ENCODE results near the gene SHANK3. TPM values are rescaled to one million over a fixed set of nuclear protein-coding genes. Genes with fewer than 3 reads are reported as not detected.
"Not testable (repeated sequence)": the region's sequence is repeated elsewhere in the genome, so short reads cannot be mapped to it uniquely, and the experiment has no call there.

SHANK3 gene
- 7.6 and 11.5 TPM in 2 replicates for total RNA-seq

GRCh38 chr22:50672471-50673230, at the start of gene SHANK3:
Gene SHANK3 (plus strand): TSS chr22:50672823.
- DNase-seq (ENCODE audit: low read depth in 2 of 2) = peak; percentile 91 to 95

DNA sequence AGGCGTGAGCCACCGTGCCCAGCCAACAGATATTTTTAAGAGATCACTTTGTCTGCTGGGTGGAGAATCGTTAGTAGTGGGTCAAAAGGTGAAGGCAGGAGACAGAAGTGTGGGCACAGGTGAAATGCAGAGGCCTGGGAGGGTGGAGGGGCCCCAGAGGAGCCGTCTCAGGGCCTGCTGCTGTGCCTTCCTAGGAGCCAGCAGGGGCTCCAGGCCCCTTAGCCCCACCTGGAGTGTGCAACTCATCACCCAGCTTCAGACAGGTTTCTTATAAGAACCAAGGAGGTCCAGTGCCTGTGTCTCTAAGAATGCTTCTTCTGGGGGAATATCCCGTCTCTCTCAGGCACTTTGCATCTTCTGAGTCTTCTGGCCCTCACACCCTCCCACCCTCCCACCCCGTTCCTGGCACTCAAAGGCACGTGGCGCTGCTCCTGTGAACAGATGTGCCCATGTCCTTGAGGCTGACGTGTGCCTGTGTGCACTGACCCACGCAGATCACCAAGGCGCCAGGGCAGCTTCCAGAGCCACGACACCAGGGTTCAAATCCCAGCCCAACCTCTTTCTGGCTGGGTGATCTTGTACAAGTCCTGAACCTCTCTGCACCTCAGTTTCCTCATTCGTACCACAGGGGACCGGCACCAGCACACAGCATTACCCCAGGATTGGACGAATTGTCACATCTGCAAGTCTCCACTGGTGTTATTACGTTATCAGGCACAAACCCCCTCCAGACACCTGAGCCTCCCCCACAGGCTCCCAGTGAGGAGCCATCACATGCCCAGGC, 48.1 kb upstream of the SHANK3 start:
- no peak for DNase-seq (ENCODE audit: low read depth in 2 of 2)

- DNase-seq (ENCODE audit: low read depth in 2 of 2) = no peak
Observed at GRCh38 chr22:50625131-50625567, 47.5 kb upstream of the SHANK3 start.

- peak; percentile 35 to 60 for DNase-seq (ENCODE audit: low read depth in 2 of 2)
Observed at GRCh38 chr22:50625568-50626313, 46.9 kb upstream of the SHANK3 start.

GRCh38 chr22:50626314-50626849, 46.2 kb upstream of the SHANK3 start:
- no peak for DNase-seq (ENCODE audit: low read depth in 2 of 2)

DNA sequence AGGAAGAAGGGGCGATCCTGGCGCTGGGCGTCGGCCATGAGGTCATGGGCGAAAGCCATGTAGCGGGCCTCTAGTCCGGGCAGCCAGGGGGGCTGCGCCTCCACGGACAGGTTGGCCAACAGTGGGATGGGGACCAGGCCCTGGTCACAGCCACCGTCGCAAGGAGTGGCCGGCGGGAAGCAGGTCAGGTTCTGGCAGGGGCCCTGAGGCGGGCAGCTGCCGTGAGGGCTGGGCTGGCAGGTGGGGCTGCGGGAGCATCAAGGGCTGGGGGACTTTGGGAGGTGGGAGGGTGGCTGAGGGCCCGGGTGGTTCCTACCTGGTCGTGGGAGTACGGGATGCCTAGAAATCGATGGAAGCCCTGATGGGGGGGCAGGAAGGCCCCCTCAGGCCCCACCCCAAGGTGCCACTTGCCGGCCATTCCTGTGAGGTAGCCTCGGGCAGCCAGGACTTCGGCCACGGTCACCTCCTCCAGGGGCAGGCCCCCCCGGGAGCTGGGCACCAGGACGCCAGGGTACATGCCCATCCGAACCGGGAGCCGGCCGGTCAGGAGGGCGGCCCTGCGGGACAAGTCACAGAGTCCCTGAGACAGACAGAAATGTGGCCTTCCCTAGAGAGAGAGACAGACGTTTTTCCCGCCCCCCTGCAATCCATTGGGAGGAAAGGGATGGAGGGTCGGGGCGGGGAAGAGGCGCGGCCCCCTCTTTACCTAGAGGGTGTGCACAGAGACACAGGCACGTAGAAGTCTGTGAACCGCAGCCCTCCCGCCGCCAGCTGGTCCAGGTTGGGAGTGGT, 45.6 kb upstream of the SHANK3 start:
- peak in 1 of 2 donors; percentile 36 for DNase-seq (ENCODE audit: low read depth in 2 of 2)

- DNase-seq (ENCODE audit: low read depth in 2 of 2) = peak; percentile 87 to 89
Observed at GRCh38 chr22:50627642-50628542, 44.7 kb upstream of the SHANK3 start, which contains the start of gene ARSA. Gene ARSA (minus strand): TSS chr22:50628152. CDS start chr22:50627779, 373 bp downstream.

- peak in 1 of 2 donors; percentile 27 for DNase-seq (ENCODE audit: low read depth in 2 of 2)
Observed at GRCh38 chr22:50628543-50629134, 44.0 kb upstream of the SHANK3 start.

DNA sequence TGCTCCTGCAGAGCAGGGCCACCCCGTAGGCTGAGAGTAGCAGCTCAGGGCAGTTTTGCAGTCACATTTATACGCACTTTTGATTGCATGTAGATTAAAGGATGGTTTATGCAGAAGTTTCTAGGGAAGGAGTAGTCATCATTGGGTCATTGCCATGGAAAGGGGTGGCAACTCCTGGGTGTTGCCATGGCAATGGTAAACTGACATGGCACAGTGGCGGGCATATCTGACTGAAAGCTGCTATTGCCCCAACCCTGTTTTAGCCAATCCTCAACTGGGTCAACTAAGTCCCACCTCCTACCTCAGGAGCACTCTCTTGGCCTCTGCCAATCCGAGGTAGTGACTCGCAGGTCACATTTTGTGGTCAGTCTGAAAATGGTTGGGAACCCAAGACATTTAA, 42.2 kb upstream of the SHANK3 start:
- no peak for DNase-seq (ENCODE audit: low read depth in 2 of 2)

GRCh38 chr22:50633086-50633485, 39.5 kb upstream of the SHANK3 start:
- no peak for DNase-seq (ENCODE audit: low read depth in 2 of 2)

GRCh38 chr22:50633771-50634170, 38.9 kb upstream of the SHANK3 start:
- no peak for DNase-seq (ENCODE audit: low read depth in 2 of 2)

DNA sequence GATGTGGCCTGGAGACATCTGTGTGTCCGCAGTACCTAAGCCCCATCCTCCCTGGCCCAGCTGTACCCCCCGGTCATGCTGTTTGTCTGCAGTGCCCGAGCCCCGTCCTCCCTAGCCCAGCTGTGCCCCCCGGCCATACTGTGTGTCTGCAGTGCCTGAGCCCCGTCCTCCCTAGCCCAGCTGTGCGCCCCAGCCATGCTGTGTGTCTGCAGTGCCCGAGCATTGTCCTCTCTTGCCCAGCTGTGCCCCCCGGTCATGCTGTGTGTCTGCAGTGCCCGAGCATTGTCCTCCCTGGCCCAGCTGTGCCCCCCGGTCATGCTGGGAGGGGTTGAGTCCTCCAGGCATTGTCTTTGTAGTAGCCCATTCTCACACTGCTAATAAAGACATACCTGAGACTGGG, 37.0 kb upstream of the SHANK3 start:
- no peak for DNase-seq (ENCODE audit: low read depth in 2 of 2)

DNA sequence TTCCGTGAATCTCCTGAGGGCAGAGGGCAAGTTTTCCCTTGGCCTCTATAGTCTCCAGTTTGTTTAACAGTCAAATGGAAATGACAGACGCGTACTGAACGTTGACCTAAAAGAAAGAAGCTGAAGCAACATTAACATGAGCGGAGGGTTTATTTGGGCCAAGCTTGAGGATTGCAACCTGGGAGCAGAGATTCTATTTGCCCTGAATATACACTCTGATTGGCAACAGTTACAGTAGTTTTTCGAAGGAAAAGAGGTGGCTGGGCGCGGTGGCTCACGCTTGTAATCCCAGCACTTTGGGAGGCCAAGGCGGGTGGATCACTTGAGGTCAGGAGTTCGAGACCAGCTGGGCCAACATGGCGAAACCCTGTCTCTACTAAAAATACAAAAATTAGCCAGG, 32.3 kb upstream of the SHANK3 start:
- DNase-seq (ENCODE audit: low read depth in 2 of 2) = not testable (repeated sequence)

GRCh38 chr22:50640857-50641647, 31.6 kb upstream of the SHANK3 start:
- DNase-seq (ENCODE audit: low read depth in 2 of 2) = peak in 1 of 2 donors; percentile 66

DNA sequence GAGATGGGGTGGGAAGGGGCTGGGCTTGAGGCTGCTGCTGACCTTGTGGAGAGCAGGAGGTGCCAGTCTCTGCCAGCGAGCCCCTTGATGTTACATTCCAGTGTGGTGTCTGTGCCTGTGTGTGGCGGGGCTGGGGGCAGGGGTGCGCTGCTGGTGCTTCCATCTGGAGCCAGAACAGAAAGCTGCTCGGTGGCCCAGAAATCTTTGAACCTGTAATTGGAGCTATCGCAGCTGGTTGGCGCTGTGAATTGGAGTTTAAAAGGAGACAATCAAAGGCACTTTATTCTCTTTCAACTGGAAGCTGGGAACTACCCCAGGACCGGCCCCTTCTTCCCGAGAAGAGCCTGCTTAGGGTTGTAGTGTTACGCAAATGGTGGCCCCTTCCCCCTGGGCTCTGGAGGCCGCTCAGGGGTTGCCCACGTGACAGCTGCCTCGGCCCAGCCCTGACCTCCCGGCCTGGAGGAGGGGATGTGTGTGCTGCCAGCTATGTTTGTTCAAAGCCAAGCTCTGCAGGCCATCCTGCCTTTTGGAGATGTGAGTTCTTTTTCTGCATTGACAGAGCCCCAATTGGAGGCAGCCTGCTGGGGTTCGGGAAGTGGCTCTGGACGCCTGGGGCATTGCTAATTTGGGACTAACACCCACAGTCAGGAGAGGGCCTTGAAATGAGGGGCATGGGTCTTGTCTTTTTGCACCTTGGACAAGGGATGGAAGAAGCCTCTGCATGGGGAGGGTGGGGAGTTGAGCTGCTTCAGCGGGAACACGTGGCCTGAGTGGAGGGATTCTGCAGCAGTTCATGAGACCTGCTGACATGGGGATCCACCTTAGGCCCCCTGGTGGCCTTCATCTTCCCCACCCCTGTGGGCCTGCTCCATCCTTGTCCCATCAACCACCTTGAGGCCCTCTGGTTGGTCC, 30.7 kb upstream of the SHANK3 start:
- DNase-seq (ENCODE audit: low read depth in 2 of 2) = peak; percentile 60 to 78

DNA sequence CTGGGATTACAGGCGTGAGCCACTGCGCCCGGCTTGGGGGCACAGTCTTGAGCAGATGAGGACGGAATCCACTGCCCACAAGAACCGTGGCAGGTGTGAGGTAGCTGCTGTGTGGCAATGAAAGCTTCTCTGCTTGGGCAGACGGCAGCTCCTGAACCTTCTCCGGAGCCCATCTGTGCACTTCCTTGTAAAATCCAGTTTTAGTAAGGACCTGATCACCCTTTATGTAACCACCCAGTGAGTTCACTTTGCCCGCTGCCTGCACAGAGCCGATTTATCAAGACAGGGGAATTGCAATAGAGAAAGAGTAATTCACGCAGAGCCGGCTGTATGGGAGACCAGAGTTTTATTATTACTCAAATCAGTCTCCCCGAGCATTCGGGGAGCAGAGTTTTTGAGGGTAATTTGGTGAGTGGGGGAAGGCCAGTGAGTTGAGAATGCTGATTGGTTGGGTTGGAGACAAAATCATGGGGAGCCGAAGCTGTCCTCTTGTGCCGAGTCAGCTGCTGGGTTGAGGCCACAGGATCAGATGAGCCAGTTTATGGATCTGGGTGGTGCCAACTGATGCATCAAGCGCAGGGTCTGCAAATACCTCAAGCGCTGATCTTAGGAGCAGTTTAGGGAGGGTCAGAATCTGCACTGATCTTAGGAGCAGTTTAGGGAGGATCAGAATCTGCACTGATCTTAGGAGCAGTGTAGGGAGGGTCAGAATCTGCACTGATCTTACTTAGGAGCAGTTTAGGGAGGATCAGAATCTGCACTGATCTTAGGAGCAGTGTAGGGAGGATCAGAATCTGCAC, 29.4 kb upstream of the SHANK3 start:
- DNase-seq (ENCODE audit: low read depth in 2 of 2) = not testable (repeated sequence)

DNA sequence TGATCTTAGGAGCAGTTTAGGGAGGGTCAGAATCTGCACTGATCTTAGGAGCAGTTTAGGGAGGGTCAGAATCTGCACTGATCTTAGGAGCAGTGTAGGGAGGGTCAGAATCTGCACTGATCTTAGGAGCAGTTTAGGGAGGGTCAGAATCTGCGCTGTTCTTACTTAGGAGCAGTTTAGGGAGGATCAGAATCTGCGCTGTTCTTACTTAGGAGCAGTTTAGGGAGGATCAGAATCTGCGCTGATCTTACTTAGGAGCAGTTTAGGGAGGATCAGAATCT, 28.9 kb upstream of the SHANK3 start:
- not testable (repeated sequence) for DNase-seq (ENCODE audit: low read depth in 2 of 2)
